AG04450 (cell line): ENCODE data around the gene MCM9. TPM values are rescaled to one million over a fixed set of nuclear protein-coding genes. Genes with fewer than 3 reads are reported as not detected.

ENCODE experiments used
- CTCF ChIA-PET: fragments of 300-600, 350-600 bp; formaldehyde crosslinking; extraction: SDS; loops from one replicate; lab custom pipeline; 2022; ENCODE audit warnings: antibody characterized with exemption, inconsistent platforms; lab: Charles Lee
- POLR2A ChIA-PET: fragments of 350-600 bp; formaldehyde crosslinking; extraction: SDS; loops from one replicate; lab custom pipeline; 2021; ENCODE audit warnings: antibody characterized with exemption, inconsistent platforms; lab: Yijun Ruan, JAX
- DNase-seq: peaks from one replicate; pipeline ENCODE4 v3.0.0-alpha.2; 2011; ENCODE audit warnings: low read depth, low spot score
- H3K27ac ChIP-seq: one replicate; pipeline ENCODE4 v1.5.1; 2012; ENCODE audit warnings: low read depth, low read length, control low read depth
- H3K27me3 ChIP-seq: one replicate; pipeline ENCODE4 v1.6.0; 2012; ENCODE audit warnings: low read length; ENCODE audit not compliant: control insufficient read depth, insufficient read depth
- H3K4me3 ChIP-seq: 2 replicates; pipeline ENCODE4 v1.5.1; 2011; ENCODE audit warnings: mild to moderate bottlenecking, low read depth, low read length, control low read depth
- H3K9me3 ChIP-seq: 2 replicates; pipeline ENCODE4 v1.5.1; 2012; ENCODE audit warnings: low read length; ENCODE audit not compliant: control insufficient read depth, insufficient read depth
- polyA plus RNA-seq: library from polyadenylated mRNA; depleted of rRNA; stranded (reverse); fragments of >200 nt; gene quantifications from 2 replicates; pipeline ENCODE4 v1.2.3, GENCODE V29; 2011
- TF ChIP-seq, protein P1 (sequence below): IDR thresholded peaks from 2 replicates; pipeline ENCODE4 v1.5.1; 2011; ENCODE audit warnings: low read depth, low read length, control low read depth, inconsistent platforms

MCM9 gene
- polyA plus RNA-seq, 1 experiment: 2.2 TPM

DNA sequence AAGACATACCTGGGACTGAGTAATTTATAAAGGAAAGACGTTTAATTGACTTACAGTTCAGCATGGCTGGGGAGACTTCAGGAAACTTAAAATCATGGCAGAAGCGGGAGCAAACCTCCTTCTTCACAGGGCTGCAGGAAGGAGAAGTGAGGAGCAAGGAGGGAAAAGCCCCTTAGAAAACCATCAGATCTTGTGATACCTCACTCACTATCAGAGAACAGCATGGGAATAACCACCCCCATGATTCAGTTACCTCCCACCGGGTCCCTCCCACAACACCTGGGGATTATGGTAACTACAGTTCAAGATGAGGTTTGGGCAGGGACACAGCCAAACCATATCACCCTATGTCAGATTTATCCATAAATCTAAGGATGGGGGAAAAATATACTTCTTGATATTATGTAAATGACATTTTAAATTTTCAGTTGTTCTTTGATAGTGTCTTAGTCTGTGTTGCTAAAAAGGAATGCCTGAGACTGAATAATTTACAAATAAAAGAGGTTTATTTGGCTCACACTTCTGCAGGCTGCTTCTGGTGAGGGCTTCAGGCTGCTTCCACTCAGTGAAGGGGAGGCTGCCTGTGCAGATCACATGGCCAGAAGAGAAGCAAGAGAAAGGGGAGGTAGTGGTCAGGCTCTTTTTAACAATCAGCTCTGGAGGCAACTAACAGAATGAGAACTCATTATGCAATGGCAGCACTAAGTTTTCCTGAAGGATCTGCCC is 1.2 kb upstream of the MCM9 start:
- no peaks in the 10 kb centered on the region for H3K27me3 ChIP-seq
- no peaks in the 10 kb centered on the region for H3K9me3 ChIP-seq
- DNase-seq: no peak
- no peak overlapping the region for H3K27ac ChIP-seq
- no peak overlapping the region for H3K4me3 ChIP-seq
- TF ChIP-seq, protein P1, sequence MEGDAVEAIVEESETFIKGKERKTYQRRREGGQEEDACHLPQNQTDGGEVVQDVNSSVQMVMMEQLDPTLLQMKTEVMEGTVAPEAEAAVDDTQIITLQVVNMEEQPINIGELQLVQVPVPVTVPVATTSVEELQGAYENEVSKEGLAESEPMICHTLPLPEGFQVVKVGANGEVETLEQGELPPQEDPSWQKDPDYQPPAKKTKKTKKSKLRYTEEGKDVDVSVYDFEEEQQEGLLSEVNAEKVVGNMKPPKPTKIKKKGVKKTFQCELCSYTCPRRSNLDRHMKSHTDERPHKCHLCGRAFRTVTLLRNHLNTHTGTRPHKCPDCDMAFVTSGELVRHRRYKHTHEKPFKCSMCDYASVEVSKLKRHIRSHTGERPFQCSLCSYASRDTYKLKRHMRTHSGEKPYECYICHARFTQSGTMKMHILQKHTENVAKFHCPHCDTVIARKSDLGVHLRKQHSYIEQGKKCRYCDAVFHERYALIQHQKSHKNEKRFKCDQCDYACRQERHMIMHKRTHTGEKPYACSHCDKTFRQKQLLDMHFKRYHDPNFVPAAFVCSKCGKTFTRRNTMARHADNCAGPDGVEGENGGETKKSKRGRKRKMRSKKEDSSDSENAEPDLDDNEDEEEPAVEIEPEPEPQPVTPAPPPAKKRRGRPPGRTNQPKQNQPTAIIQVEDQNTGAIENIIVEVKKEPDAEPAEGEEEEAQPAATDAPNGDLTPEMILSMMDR: no peak
- POLR2A ChIA-PET: no interaction called here
- CTCF ChIA-PET: interaction anchor here (0.5 to 1.1 kb wide), 2 partner anchors 39 to 158 kb away, joined by 3 to 5 read pairs; no protein-coding TSS in a partner anchor

DNA sequence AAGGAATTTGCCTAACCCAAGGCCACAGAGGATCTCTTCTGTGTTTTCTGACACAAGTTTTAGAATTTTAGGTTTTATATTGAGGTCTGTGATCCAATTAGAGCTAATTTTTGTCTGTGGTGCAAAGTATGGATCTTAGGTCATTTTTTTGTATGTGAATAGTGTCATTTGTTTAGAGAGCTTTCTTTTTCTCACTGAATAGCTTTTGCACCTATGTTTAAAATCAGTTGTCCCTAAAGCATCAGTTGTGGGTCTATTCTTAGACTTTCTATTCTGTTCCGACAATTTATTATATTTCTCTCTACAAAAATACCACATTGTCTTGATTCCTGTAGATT is 341 bp upstream of the MCM9 start:
- DNase-seq: no peak
- ChIA-PET CTCF (interaction anchor here (1.1 kb wide), 2 partner anchors 39 to 194 kb away, joined by 3 read pairs; no protein-coding TSS in a partner anchor), POLR2A (interaction anchor here (1.0 kb wide), 1 partner anchor 39 kb away, joined by 5 read pairs; no protein-coding TSS in a partner anchor)
- Histone ChIP-seq H3K4me3 (peak overlapping the region; percentile 83), H3K9me3 (no peaks in the 10 kb centered on the region), H3K27ac (peak overlapping the region; percentile 39), H3K27me3 (no peaks in the 10 kb centered on the region)
- TF ChIP-seq, protein P1: no peak

- no peak overlapping the region for H3K27ac ChIP-seq
- CTCF ChIA-PET: interaction anchor here (1.1 kb wide), 1 partner anchor 195 kb away, joined by 3 read pairs; no protein-coding TSS in a partner anchor
- DNase-seq: no peak
Observed at GRCh38 chr6:118933855-118934460, 1.0 kb downstream of the MCM9 start.

GRCh38 chr6:118932421-118932820 is 2.5 kb downstream of the MCM9 start:
- Histone ChIP-seq H3K27me3 (no peaks in the 10 kb centered on the region), H3K9me3 (no peaks in the 10 kb centered on the region), H3K27ac (no peak overlapping the region), H3K4me3 (no peak overlapping the region)
- ChIA-PET CTCF (no interaction called here), POLR2A (no interaction called here)
- TF ChIP-seq, protein P1: no peak
- no peak for DNase-seq

More at GRCh38 chr6:118933855-118934460, 1.0 kb downstream of the MCM9 start:
- TF ChIP-seq, protein P1: no peak
- Histone ChIP-seq H3K9me3 (no peaks in the 10 kb centered on the region), H3K27me3 (no peaks in the 10 kb centered on the region), H3K4me3 (peak overlapping the region; percentile 83)
- POLR2A ChIA-PET: interaction anchor here (1.0 kb wide), 1 partner anchor 37 kb away, joined by 5 read pairs; no protein-coding TSS in a partner anchor

DNA sequence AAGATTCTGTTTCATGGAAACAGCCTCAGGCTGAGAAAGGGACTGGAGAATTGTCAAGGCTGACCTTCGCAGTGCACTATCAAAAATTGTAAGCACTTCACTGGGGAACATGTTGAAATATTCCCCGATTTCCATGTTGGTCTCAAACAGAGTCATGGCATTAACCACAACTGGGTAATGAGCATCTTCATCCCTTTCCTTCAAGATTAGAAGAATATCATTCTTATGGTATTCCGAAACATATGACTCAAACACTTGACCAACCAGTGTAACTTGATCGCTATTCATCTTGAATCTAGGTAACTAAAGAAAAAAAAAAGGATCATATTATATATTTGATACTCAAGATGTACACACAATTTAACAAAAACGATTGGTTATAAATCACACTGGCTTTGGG is 3.5 kb downstream of the MCM9 start:
- TF ChIP-seq, protein P1: no peak
- CTCF ChIA-PET: no interaction called here
- no peak overlapping the region for H3K4me3 ChIP-seq
- no peaks in the 10 kb centered on the region for H3K27me3 ChIP-seq
- POLR2A ChIA-PET: no interaction called here
- no peak for DNase-seq
- no peak overlapping the region for H3K27ac ChIP-seq
- no peaks in the 10 kb centered on the region for H3K9me3 ChIP-seq
